H1 (cell line): ENCODE measurements around the gene CSKMT. TPM values are rescaled to one million over a fixed set of nuclear protein-coding genes. Genes with fewer than 3 reads are reported as not detected.
A peak's percentile ranks its signal among the peaks of the same experiment; 100 is the strongest.

Source experiments
- ASH2L ChIP-seq: fragments of 200-600, 300-600 bp; sonication (generic); IDR thresholded peaks from one replicate; pipeline ENCODE4 v1.7.1; 2017; ENCODE audit warnings: low read length
- CHD1 ChIP-seq: IDR thresholded peaks from 2 replicates; pipeline ENCODE4 v1.6.1; 2012; ENCODE audit warnings: low read depth, low read length, improper control_type of control experiment
- CHD2 ChIP-seq: IDR thresholded peaks from 2 replicates; pipeline ENCODE4 v1.6.1; 2012; ENCODE audit warnings: low read length, improper control_type of control experiment
- JUND ChIP-seq: IDR thresholded peaks from 2 replicates; pipeline ENCODE4 v1.6.1; 2011; ENCODE audit warnings: mild to moderate bottlenecking, improper control_type of control experiment, low read length
- RNF2 ChIP-seq: fragments of 200-900, 300-1000 bp; sonication (generic); IDR thresholded peaks from 2 replicates; pipeline ENCODE4 v1.7.1; 2016; ENCODE audit warnings: borderline replicate concordance, low read depth, mild to moderate bottlenecking, antibody characterized with exemption, low read length; ENCODE audit not compliant: poor library complexity, severe bottlenecking; ENCODE audit errors: missing control alignments
- TAF7 ChIP-seq: optimal IDR thresholded peaks from 2 replicates; pipeline ENCODE3; 2011; ENCODE audit warnings: low read depth, mild to moderate bottlenecking, inconsistent platforms, low read length, moderate library complexity, borderline replicate concordance
- TBP ChIP-seq: IDR thresholded peaks from 2 replicates; pipeline ENCODE4 v1.6.1; 2011; ENCODE audit warnings: low read depth, low read length, improper control_type of control experiment
- polyA plus RNA-seq, 7 experiments: library from polyadenylated mRNA; depleted of rRNA in 3 of 7; stranded (reverse) in 5 of 7; unstranded in 2 of 7; fragments of >200 nt in 5 of 7; fragments of 200-250 nt in 2 of 7; gene quantifications; 1 replicate in 5 of 7; 2 replicates in 1 of 7; 4 replicates in 1 of 7; pipeline versions ENCODE4 v1.2.1 to v1.2.3, GENCODE V29; 2011 to 2013; ENCODE audit warnings: missing spikeins in 2 of 7, mixed read lengths in 2 of 7
- total RNA-seq: library from RNA; stranded (reverse); fragmentation: NEBNext Ultra II Directional; extraction: Animal tissue kit (Norgen Biotek cat#: 25700); gene quantifications from 2 replicates; pipeline ENCODE4 v1.2.1, GENCODE V29; 2021
- TF ChIP-seq, protein P1 (sequence below): IDR thresholded peaks from 2 replicates; pipeline ENCODE4 v1.6.1; 2011; ENCODE audit warnings: low read length, improper control_type of control experiment

The CSKMT gene
- total and polyA plus RNA-seq, 2 of the 8 experiments (the other 6 are each of a cell fraction or from before 2014, with no cell fraction given), result 12.0 to 66.1 TPM

DNA sequence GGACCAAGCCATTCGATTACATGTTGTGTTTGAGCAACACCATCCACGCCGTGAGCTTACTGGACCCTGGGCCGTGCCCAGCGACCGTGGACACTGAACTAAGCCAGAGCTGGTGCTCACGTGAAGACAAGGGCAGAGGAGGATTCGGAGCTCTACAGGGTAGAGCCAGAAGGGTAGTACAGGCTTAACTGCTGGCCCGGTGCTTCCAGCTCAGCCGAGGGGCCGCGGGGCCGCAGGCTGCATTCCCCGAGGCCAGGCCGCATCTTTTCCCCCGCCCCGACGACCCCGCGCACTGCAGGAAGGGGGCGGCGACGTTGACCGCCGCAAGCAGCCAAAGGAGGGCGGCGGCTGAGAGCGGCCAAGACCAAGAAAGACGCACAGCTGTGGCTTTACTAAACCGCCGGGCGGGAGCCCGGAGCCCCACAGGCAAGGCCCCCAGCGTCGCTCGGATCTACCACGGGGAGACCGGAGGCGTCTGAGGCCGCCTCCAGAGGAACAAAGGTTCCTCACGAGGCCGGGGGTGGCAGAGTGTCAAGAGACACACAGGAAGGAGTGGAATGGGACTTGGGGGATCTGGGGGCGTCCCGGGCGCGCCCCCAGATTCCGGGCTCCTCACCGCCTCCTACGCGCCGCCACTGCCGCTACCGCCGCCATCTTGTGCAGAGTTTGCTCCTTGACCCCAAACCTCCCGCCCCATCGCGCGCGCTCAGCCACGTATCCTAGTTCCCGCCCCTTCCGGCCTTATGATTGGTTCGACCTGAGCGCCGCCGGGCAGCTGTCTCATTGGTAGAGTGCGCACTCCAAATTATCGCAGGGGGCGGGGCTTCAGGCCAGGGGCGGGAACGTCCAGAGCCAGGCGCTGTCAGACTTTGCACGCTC is 18.9 kb upstream of the CSKMT start, which contains the start of gene GANAB (continued):
- TF ChIP-seq CHD1 (0 out of 2 replicates have a peak, but pooled peaks have one; percentile 43), CHD2 (peak; percentile 66; the same call in 1 of the 2 replicates), RNF2 (no peak), TBP (peak; percentile 89), TAF7 (peak; percentile 83), JUND (no peak), ASH2L (peak; percentile 64)
- TF ChIP-seq, protein P1, sequence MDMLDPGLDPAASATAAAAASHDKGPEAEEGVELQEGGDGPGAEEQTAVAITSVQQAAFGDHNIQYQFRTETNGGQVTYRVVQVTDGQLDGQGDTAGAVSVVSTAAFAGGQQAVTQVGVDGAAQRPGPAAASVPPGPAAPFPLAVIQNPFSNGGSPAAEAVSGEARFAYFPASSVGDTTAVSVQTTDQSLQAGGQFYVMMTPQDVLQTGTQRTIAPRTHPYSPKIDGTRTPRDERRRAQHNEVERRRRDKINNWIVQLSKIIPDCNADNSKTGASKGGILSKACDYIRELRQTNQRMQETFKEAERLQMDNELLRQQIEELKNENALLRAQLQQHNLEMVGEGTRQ, result no peak
